Lower lobe of right lung (tissue), 2 donors: ENCODE data around the gene MMP23B. TPM values are rescaled to one million over a fixed set of nuclear protein-coding genes. Genes with fewer than 3 reads are reported as not detected.
"Not testable (repeated sequence)": the region's sequence is repeated elsewhere in the genome, so short reads cannot be mapped to it uniquely, and the experiment has no call there.

Experiments
- ATAC-seq, 2 donors: fragments of 200-7000 bp; cut with Tn5 transposase; one replicate each; pipeline ENCODE4 v1.9.1; 2020 to 2022; ENCODE audit warnings: mild to moderate bottlenecking in 2 of 2, moderate library complexity in 2 of 2
- DNase-seq: peaks from one replicate; pipeline ENCODE4 v3.0.0-alpha.2; 2020
- H3K27ac ChIP-seq: fragments of 200-600 bp; one replicate; pipeline ENCODE4 v1.8.0; 2022
- H3K27me3 ChIP-seq: fragments of 200-600 bp; one replicate; pipeline ENCODE4 v1.8.0; 2022; ENCODE audit warnings: low read depth
- H3K36me3 ChIP-seq: fragments of 200-600 bp; one replicate; pipeline ENCODE4 v1.8.0; 2022; ENCODE audit warnings: mild to moderate bottlenecking
- H3K4me1 ChIP-seq: fragments of 200-600 bp; one replicate; pipeline ENCODE4 v1.8.0; 2022
- H3K4me3 ChIP-seq: fragments of 200-600 bp; one replicate; pipeline ENCODE4 v1.8.0; 2022; ENCODE audit warnings: mild to moderate bottlenecking
- H3K9me3 ChIP-seq: fragments of 200-600 bp; one replicate; pipeline ENCODE4 v1.8.0; 2022
- CTCF ChIP-seq: fragments of 200-600 bp; IDR thresholded peaks from one replicate; pipeline ENCODE4 v1.8.0; 2022; ENCODE audit warnings: antibody characterized with exemption, mild to moderate bottlenecking
- intact Hi-C: fragments of 100-400 bp; cut with DNase I; formaldehyde crosslinking; loops from one replicate; pipeline ENCODE4 v1.11.0; 2022
- total RNA-seq: library from RNA; stranded (reverse); fragmentation: NEBNext Ultra II Directional; extraction: Animal tissue kit (Norgen Biotek cat#: 25700); gene quantifications from one replicate; pipeline ENCODE4 v1.2.1, GENCODE V29; 2021
- donor health status: DM: no; HTN: yes; CAD: no; lungs with severe emphysema.

The MMP23B gene
- total RNA-seq, 1 donor from 2014 or later = 27.2 TPM

- Histone ChIP-seq H3K4me1 (no peaks in the 10 kb centered on the region), H3K9me3 (no peaks in the 10 kb centered on the region), H3K27ac (no peak overlapping the region), H3K4me3 (no peak overlapping the region), H3K27me3 (no peaks in the 10 kb centered on the region), H3K36me3 (peaks cover 51% of the 10 kb centered on the region)
- no peak for TF ChIP-seq CTCF
- peak; percentile 41 for DNase-seq
- ATAC-seq = no peak
- intact Hi-C loops = no loop called here
These were observed 39.6 kb downstream of the MMP23B start for GRCh38 chr1:1671365-1672119.

GRCh38 chr1:1672181-1672965 is 40.4 kb downstream of the MMP23B start:
- no peaks in the 10 kb centered on the region for H3K27me3 ChIP-seq
- ATAC-seq (no peak), DNase-seq (peak; percentile 24)
- H3K27ac ChIP-seq = no peak overlapping the region
- intact Hi-C loops = no loop called here
- H3K36me3 ChIP-seq = peaks cover 48% of the 10 kb centered on the region
- no peaks in the 10 kb centered on the region for H3K9me3 ChIP-seq
- H3K4me3 ChIP-seq = no peak overlapping the region
- H3K4me1 ChIP-seq = no peaks in the 10 kb centered on the region
- TF ChIP-seq CTCF = no peak

- peaks cover 25% of the 10 kb centered on the region for H3K36me3 ChIP-seq
- H3K27me3 ChIP-seq, H3K27ac ChIP-seq, H3K9me3 ChIP-seq, ATAC-seq, H3K4me3 ChIP-seq, intact Hi-C loops, H3K4me1 ChIP-seq: not testable (repeated sequence)
- DNase-seq = peak; percentile 32
These were observed 42.8 kb downstream of the MMP23B start for GRCh38 chr1:1674806-1675205.

- H3K9me3 ChIP-seq, H3K4me1 ChIP-seq, H3K4me3 ChIP-seq, H3K27me3 ChIP-seq, intact Hi-C loops, H3K27ac ChIP-seq: not testable (repeated sequence)
- peaks cover 24% of the 10 kb centered on the region for H3K36me3 ChIP-seq
- DNase-seq (peak; percentile 14), ATAC-seq (peak in 1 of 2 donors; percentile 29)
These were observed 43.2 kb downstream of the MMP23B start for GRCh38 chr1:1675218-1675617.

- ATAC-seq, H3K4me3 ChIP-seq, H3K4me1 ChIP-seq, H3K9me3 ChIP-seq, H3K27me3 ChIP-seq, H3K27ac ChIP-seq, intact Hi-C loops: not testable (repeated sequence)
- peaks cover 17% of the 10 kb centered on the region for H3K36me3 ChIP-seq
- peak; percentile 6 for DNase-seq
These were observed 44.1 kb downstream of the MMP23B start for GRCh38 chr1:1676087-1676486.

- peak; percentile 4 to 12 for ATAC-seq
- intact Hi-C loops = no loop called here
- peak; percentile 37 for DNase-seq
- Histone ChIP-seq H3K4me1 (peaks cover 8% of the 10 kb centered on the region), H3K9me3 (no peaks in the 10 kb centered on the region), H3K27me3 (no peaks in the 10 kb centered on the region), H3K36me3 (peaks cover 3% of the 10 kb centered on the region), H3K4me3 (no peak overlapping the region), H3K27ac (no peak overlapping the region)
- TF ChIP-seq CTCF = no peak
These were observed 46.0 kb downstream of the MMP23B start for GRCh38 chr1:1677718-1678580.
